MM.1S (cell line): ENCODE data around the gene FOXN4.

ENCODE experiments used
- CTCF ChIP-seq: fragments of 300-600 bp; sonication (generic); IDR thresholded peaks from 2 replicates; pipeline ENCODE4 v1.5.1; 2016; ENCODE audit warnings: antibody characterized with exemption, low read length, mixed read lengths
- EZH2 ChIP-seq: fragments of 300-600 bp; sonication (generic); optimal IDR thresholded peaks from 2 replicates; pipeline ENCODE3; 2017; ENCODE audit warnings: low read depth, mild to moderate bottlenecking, antibody characterized with exemption, low read length, mixed read lengths
- EZH2phosphoT487 ChIP-seq: fragments of 300-600 bp; sonication (generic); IDR thresholded peaks from 2 replicates; pipeline ENCODE4 v1.6.1; 2018; ENCODE audit warnings: antibody characterized with exemption, low read length

GRCh38 chr12:109293106-109293505, 16.0 kb downstream of the FOXN4 start:
- TF ChIP-seq CTCF: no peak
- TF ChIP-seq EZH2phosphoT487: no peak
- no peak for TF ChIP-seq EZH2
